ENCODE results near the gene ATF6.
A peak's percentile ranks its signal among the peaks of the same experiment; 100 is the strongest.
"Not testable (repeated sequence)": the region's sequence is repeated elsewhere in the genome, so short reads cannot be mapped to it uniquely, and the experiment has no call there.

The ATF6 gene

DNA sequence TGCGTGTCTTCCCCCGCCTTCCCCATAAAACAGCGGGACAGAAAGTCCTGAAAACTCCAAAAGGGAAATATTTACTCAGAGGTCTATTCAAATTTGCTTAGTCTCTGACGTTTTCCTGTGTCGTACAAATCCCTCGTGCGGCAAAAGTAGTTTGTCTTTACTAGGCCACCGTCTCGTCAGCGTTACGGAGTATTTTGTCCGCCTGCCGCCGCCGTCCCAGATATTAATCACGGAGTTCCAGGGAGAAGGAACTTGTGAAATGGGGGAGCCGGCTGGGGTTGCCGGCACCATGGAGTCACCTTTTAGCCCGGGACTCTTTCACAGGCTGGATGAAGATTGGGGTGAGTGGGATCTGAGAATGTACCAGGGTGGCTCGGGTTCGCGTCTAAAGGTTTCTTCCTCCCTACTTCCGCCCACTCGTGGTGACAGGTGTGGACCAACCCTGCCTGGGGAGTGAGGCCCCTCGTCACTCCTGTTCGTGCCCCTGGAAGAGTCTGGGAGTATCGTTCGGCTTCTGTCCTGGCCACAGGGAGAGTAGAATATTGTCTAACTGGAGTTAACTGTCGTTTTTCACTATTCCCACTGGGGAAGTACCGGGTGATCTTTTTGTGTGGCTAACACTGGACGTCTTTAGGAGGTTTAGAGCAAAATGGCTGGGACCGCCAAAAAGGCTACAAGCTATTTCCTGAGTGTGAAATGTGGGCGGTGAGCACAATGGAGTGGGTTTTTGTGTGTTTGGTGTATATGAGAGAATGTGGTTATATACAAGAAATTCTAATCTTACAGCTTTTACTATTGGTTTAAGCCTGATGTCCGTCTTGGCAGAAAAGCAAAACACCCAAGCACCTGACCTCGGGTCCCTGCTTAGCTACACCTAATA, at the start of gene ATF6:
Gene ATF6 (plus strand): TSS at position 219 of the 880 bp plus-strand sequence. CDS start 41 bp downstream, at position 260.
- peak; percentile 81 for DNase-seq

GRCh38 chr1:161718559-161719324, 47.4 kb upstream of the ATF6 start:
- DNase-seq = no peak

DNA sequence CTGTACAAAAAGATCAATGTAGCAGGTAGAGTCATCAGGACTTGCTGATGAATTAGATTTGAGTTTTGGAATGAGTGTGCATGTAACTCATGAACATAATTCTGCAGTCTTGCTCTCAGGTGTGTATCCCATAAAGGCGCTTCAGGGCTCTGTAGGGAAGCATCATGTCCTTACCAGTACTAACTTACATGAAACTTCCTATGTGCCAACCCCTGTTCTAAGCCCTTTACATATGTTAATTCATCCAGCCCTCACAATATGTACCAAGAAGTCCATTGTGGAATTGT, 46.9 kb upstream of the ATF6 start:
- DNase-seq = no peak

GRCh38 chr1:161720422-161720821, 45.7 kb upstream of the ATF6 start:
- DNase-seq = no peak

DNA sequence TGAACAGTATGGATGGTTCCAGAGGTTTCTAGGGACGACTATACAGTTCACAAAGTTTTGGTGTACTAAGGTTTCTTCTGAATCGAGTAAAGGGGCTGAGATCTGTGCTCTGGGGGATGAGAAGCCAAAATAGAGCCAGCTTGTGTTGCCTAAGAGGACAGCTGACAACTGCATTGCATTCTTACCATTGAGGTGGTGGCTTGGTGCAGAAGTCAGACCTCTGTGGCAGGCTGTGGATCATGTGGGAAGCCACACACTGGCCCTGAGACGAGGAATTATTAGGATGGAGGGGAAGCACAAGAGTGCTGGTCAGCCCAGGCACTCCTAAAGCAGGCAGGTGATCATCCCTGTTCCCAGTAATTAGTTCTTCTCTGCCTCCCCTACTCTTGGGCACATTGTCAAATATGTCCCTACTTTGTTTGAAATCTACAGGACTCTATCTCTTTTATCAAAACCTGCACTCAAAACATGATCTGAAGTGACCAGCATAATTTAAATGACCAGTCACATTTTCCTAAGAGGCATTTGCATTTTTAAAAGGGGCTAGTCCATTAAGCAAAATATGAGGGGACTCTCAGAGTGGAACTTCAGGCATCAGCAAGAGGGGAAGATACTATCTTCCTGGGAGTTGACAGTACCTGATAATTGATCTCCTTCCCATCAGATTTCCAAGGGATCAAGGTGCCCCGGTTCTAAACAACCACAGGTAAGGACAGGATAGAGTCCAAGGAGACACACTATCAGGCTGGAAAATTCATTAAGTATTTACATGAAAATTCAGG, 45.0 kb upstream of the ATF6 start, which contains the start of gene FCRLB:
Gene FCRLB (plus strand): TSS at position 589 of the 782 bp plus-strand sequence. CDS start 1,129 bp downstream, outside the sequence.
- no peak for DNase-seq

DNA sequence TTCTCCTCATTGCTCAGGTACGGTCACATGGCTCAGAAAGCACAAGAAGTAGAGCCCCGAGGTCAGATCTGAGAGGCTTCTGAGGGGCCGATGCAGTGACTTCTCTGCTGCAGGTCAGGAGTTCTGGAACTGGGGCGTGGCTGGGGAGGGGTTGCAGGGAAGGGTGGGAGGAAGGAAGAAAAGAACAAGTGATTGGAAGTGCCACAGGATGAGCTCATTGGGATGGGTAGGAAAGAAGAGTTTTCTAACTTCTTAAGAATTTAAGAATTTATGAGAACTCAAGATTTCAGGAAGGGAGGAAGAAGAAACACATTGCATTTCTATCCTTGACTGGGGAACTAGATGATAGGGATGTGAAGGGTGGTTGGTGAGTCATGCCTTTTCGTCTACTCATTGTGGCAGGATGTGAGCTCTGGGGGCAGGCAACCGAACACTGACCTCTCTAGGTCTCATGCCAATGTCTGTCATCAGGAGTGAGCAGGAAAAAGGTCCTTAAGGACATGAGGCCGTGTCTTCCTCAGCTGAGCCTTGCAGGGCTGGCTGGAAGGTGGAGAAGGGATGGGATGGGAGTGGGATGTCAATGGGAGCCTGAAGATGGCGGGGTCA, 44.3 kb upstream of the ATF6 start:
- no peak for DNase-seq

- no peak for DNase-seq
Observed at GRCh38 chr1:161722406-161722805, 43.7 kb upstream of the ATF6 start.

GRCh38 chr1:161723459-161724141, 42.5 kb upstream of the ATF6 start:
- DNase-seq = no peak

DNA sequence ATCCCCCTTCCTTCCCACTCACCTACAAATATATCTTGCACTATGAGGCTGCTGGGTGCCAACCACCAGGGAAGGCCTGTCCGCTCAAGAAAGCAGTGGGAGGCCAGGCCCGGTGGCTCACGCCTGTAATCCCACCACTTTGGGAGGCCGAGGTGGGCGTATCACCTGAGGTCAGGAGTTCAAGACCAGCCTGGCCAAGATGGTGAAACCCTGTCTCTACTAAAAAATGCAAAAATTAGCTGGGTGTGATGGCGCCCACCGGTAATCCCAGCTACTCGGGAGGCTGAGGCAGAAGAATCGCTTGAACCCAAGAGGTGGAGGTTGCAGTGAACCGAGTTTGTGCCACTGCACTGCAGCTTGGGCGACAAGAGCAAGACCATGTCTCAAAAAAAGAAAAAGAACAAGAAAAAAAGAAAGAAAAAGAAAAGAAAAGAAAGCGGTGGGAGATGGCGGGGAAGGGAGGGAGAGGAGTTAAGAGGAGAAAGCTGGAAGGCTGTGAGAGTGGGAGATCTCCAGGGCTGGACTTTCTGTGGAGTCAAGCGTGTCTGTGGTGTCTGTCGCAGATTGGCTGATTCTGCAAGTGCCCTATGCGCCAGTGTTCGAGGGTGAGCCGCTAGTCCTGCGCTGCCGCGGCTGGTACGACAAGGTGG, 40.7 kb upstream of the ATF6 start:
- not testable (repeated sequence) for DNase-seq

GRCh38 chr1:161725908-161726472, 40.1 kb upstream of the ATF6 start:
- peak; percentile 29 for DNase-seq

- peak; percentile 67 for DNase-seq
Observed at GRCh38 chr1:161726473-161727255, 39.5 kb upstream of the ATF6 start.

GRCh38 chr1:161727256-161727924, 38.7 kb upstream of the ATF6 start:
- DNase-seq = no peak

DNA sequence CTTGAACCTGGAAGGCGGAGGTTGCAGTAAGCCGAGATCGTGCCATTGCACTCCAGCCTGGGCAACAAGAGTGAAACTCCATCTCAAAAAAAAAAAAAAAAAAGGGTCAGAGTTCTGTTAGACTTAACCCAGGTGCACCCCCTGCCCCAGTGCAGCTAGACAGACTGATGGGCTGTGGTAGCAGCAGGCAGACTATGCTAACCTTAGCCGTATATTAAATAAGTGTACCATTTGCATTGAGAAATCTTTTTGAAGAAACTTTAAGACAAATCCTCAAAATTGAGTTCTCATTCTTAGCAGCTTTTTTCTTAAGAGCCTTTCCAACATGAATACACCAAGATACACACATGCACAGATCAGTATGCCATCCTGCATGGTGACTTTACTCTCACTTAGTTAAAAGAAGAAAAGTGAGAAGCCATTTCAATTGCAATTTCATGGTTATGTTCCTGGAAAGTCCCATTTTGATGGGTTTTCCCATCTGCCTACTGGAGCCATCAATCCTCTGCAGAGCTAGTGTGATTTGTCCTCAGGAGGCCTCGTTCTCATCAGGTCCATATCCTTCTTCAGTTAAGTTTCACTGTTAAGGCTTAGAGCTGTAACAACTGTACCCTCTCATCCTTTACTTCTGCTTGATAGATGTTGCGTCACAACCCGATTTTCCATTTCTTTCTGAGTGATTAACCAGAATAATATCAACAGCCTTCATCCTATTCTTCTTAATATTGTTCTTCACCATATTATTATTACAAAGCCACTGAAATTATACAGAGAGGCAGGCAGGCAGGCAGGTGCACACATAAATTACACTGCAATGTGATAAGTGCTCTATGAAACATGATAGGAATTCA, 37.5 kb upstream of the ATF6 start:
- no peak for DNase-seq

- peak; percentile 25 for DNase-seq
Observed at GRCh38 chr1:161730050-161730564, 36.0 kb upstream of the ATF6 start.

GRCh38 chr1:161731241-161731640, 34.9 kb upstream of the ATF6 start:
- no peak for DNase-seq

- no peak for DNase-seq
Observed at GRCh38 chr1:161731981-161732718, 34.0 kb upstream of the ATF6 start.

- no peak for DNase-seq
Observed at GRCh38 chr1:161733526-161733925, 32.6 kb upstream of the ATF6 start.

DNA sequence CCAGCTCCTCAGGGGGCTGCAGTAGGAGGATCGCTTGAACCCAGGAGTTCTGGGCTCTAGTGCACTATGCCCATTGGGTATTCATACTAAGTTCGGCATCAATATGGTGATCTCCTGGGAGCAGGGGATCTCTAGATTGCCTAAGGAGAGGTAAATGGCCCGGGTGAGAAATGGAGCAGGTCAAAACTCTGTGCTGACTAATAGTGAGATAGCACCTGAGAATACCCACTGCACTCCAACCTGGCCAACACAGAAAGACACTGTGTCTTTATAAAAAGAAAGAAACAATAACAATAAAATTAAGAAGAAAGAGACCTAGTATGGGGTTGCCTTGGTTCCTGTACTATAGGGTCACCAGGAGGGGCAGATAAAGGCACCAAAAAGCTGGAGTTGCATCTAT, 30.3 kb upstream of the ATF6 start:
- no peak for DNase-seq

All from activated naive CD4-positive, alpha-beta T cell treated with anti-CD3 and anti-CD28 coated beads, Interleukin-2, amount 50 U/mL, for 16 hours (primary cell).